GM21367 (cell line): ENCODE data around the gene MDK.

Experiments used
- ATAC-seq: cut with Tn5 transposase; IDR thresholded peaks from one replicate; pipeline ENCODE4 v1.9.1; 2021; ENCODE audit not compliant: unreplicated experiment

The MDK gene

GRCh38 chr11:46397526-46397925 is 16.1 kb downstream of the MDK start:
- no peak for ATAC-seq

GRCh38 chr11:46402957-46403902 is 21.8 kb downstream of the MDK start:
- ATAC-seq: no peak

- ATAC-seq: no peak
These were observed 23.1 kb downstream of the MDK start for GRCh38 chr11:46404476-46405017.

- ATAC-seq: no peak
These were observed 26.2 kb downstream of the MDK start for GRCh38 chr11:46407635-46408034.

GRCh38 chr11:46408407-46408986 is 27.0 kb downstream of the MDK start:
- no peak for ATAC-seq

- no peak for ATAC-seq
These were observed 28.6 kb downstream of the MDK start for GRCh38 chr11:46410021-46410420.

- no peak for ATAC-seq
These were observed 32.4 kb downstream of the MDK start for GRCh38 chr11:46413760-46414465.

GRCh38 chr11:46414466-46414796 is 33.0 kb downstream of the MDK start:
- no peak for ATAC-seq

GRCh38 chr11:46414879-46415278 is 33.4 kb downstream of the MDK start:
- ATAC-seq: no peak

- no peak for ATAC-seq
These were observed 36.2 kb downstream of the MDK start for GRCh38 chr11:46417711-46418110.

- ATAC-seq: no peak
These were observed 37.3 kb downstream of the MDK start for GRCh38 chr11:46418751-46419150.

- ATAC-seq: no peak
These were observed 39.0 kb downstream of the MDK start for GRCh38 chr11:46420513-46420912.

GRCh38 chr11:46421257-46421880 is 39.9 kb downstream of the MDK start:
- no peak for ATAC-seq

GRCh38 chr11:46422588-46422987 is 41.1 kb downstream of the MDK start:
- ATAC-seq: no peak

- no peak for ATAC-seq
These were observed 44.9 kb downstream of the MDK start for GRCh38 chr11:46426233-46426991.

- ATAC-seq: no peak
These were observed 45.9 kb downstream of the MDK start for GRCh38 chr11:46427364-46427763.

- ATAC-seq: no peak
These were observed 48.2 kb downstream of the MDK start for GRCh38 chr11:46429717-46430116.

- no peak for ATAC-seq
These were observed 49.7 kb downstream of the MDK start for GRCh38 chr11:46431211-46431610.
